NOMO-1 treated with DMSO at 0.1 percent for 48 hours (cell line): Measurements from ENCODE around the gene OCA2.
"Not testable (repeated sequence)": the region's sequence is repeated elsewhere in the genome, so short reads cannot be mapped to it uniquely, and the experiment has no call there.

Experiments
- DNase-seq: peaks from one replicate; lab custom pipeline; 2025; ENCODE audit not compliant: unreplicated experiment; lab: John Stamatoyannopoulos, UW

OCA2 gene

DNA sequence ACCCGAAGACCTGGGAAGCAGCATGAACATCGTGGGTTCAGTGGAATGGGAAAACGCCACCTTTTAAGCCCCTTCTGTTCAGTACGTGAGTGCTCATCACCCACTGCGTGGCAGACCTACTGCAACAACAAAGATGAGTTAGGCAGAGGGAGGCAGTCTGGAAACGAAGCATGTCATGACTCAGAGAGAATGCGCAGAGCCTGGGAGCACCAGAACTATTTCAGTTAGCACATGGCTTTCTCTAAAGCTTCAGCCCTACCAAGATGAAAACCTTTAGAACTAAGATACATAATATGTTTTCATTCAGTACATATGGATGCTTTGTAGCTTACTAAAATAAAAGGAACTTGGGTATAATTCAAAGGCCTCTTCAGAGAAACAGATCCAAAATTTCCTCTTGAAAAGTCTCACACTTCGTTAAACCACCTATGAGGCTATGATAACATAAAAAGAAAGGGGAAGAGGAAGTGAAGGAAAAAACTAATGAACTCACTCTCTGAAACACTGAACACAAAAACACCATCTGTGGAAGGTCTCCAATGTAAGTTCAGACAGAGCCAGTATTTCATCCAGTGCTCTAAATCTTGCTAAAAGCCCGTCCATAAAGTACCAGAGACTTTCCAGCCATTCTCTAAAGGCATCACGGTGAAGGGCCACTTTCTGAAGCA is 140.1 kb downstream of the OCA2 start:
- DNase-seq = peak; percentile 21

GRCh38 chr15:27956285-27956684 is 142.8 kb downstream of the OCA2 start:
- no peak for DNase-seq

DNA sequence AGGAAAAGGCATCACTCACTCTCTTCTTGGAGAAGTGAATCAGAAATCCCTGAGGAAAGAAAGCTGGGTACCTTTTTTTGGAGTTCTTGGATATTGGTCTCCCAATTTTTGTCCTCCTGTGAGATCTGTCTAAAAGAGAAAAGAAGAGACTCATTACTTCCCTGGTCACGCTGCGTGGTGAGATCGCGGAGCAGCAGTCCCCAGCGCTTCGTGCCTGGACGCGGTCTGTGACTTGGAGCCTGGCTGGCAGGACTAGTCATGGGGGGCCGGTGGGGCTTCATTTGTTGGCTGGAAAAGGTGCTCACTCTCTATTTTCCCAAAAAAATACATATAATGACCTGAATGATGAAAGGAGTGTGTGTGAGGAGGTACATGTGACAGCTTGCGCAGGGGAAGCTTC is 144.0 kb downstream of the OCA2 start:
- DNase-seq = no peak

DNA sequence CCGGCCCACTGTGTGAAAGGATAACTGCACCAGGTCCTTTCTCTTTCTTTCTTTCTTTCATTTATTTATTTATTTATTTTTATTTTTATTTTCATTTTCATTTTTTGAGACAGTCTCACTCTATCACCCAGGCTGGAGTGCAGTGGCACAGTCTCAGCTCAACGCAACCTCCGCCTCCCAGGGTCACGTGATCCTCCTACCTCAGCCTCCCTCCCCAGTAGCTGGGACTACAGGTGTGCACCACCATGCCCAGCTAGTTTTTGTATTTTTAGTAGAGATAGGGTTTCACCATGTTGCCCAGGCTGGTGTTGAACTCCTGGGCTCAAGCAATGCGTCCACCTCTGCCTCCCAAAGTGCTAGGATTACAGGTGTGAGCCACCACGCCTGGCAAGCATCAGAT is 146.5 kb downstream of the OCA2 start:
- DNase-seq = not testable (repeated sequence)

- DNase-seq = no peak
Measured at GRCh38 chr15:27951191-27951890, 147.8 kb downstream of the OCA2 start.

GRCh38 chr15:27949089-27949488 is 150.0 kb downstream of the OCA2 start:
- DNase-seq = no peak

DNA sequence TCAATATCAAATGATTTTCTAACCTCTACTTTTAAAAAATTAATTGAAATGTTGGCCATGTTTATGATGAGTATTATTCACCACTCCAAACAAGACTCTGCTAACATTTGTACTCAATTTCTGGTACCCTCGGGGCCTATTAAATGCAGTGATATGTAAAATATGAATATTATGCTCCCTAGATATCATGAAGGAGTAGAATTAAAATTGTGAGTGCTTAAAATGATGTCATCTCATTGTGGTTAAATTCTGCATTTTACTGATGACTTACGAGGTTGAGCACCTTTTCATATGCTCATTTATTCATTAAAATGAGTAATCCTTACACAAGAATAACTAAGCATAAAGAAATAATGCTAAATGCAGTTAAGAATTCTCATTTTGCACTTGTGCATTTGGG is 159.9 kb downstream of the OCA2 start:
- DNase-seq = no peak

- no peak for DNase-seq
Measured at GRCh38 chr15:27937851-27938250, 161.3 kb downstream of the OCA2 start.

DNA sequence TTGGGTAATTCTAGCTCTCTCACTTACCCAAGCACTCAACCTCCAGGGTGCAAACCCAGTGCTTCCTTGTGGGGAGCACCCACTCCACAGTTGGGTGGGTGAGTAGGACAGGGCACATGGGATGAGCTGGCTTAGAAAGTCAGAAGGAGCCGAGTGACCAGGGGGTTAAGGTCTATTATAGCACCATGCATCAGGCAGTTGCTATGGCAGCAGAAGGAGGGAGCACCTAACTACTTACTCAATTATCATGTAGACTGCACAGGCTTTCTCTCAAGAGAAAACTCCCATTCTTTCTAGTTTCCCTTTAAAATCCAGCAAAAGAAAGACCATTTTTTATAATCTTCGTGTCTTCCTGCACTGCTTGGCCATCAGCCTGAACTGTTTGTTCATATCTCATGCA is 163.0 kb downstream of the OCA2 start:
- DNase-seq = no peak

- no peak for DNase-seq
Measured at GRCh38 chr15:27935328-27935727, 163.8 kb downstream of the OCA2 start.

- no peak for DNase-seq
Measured at GRCh38 chr15:27934782-27935181, 164.3 kb downstream of the OCA2 start.

GRCh38 chr15:27933562-27933961 is 165.6 kb downstream of the OCA2 start:
- DNase-seq = no peak

- DNase-seq = no peak
Measured at GRCh38 chr15:27932600-27932999, 166.5 kb downstream of the OCA2 start.

GRCh38 chr15:27928386-27928785 is 170.7 kb downstream of the OCA2 start:
- DNase-seq = no peak

DNA sequence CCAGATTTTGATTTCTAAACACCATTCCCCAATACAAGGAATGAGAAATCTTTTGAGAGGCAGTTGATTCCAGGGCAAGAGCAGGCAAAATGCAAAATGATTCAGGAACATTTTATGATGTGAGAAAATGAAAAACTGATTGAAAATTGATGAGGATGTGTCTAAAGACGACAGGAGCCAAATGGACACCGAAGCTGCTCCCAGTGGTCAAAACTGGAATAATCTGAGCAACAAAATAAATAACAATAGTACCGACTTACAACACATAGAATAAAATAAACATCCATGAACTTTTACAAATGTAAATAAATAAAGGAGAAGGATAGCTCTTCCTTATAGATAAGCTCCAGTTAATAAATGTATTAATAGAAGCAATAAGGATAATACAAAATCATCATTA is 186.8 kb downstream of the OCA2 start:
- no peak for DNase-seq

DNA sequence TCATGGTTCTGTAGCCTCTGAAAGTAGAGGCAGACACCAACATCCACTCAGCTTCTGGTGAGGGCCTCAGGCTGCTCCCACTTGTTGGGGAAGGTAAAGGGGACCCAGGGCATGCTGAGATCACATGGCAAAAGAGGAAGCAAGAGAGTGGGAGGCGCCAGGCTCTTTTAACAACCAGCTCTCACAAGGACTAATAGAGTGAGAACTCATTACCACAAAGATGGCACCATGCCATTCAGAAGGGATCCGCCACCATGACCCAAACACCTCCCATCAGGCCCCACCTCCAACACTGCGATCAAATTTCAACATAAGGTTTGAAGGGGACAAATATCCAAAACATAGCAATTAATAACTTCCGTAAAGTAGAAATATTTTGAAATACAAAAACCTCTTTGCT is 192.3 kb downstream of the OCA2 start:
- no peak for DNase-seq

DNA sequence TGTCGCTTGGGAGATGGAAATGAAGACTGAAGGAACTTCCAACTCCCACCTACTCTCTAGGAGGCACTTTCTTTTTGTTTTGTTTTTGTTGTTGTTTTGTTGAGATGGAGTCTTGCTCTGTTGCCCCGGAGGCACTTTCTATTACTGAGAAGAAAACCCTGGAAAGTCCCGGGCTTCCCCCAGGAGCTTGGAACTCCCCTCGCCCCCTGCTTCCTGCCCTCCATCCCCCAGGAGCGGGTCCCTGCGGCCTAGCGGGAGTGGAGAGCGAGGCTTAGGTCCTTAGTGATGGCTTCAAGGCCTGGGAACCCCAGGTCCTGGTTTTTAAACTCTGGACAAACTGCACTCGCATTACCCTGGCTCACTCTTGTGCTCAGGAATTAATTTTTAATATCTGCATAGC is 195.7 kb downstream of the OCA2 start:
- no peak for DNase-seq

DNA sequence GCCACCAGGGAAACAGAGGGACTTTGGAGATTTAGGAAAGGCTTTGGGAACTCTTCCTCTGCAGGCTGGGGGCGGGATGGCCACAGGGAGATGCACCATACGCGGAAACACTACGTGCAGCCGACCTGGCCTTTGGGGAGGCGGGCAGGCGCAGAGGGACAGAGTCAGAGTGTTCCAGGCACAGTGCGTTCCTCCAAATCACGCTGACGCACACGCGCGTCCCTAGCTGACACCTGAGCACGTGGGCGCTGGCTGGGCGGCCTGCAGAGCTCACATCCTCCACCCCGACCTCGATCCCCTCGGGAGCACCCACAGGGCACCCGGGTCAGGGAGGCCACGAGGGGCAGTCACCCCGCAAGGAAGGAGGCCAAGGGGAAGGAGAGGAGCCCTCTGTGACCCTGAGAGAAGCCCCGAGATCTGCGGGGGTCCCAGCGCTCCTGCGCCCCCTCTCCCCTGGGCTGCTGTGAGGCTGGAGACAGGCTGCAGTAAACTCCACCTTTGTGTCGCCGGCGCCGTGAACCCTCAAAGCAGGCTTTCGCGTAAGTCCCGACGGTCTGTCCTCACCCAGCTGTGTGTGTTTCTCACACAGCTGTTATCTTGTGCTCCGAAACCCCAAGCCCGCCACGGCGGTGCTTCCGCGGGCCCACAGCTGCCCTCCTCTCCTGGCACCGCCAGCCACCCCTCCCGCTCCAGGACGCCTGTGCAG is 196.3 kb downstream of the OCA2 start:
- DNase-seq = no peak

DNA sequence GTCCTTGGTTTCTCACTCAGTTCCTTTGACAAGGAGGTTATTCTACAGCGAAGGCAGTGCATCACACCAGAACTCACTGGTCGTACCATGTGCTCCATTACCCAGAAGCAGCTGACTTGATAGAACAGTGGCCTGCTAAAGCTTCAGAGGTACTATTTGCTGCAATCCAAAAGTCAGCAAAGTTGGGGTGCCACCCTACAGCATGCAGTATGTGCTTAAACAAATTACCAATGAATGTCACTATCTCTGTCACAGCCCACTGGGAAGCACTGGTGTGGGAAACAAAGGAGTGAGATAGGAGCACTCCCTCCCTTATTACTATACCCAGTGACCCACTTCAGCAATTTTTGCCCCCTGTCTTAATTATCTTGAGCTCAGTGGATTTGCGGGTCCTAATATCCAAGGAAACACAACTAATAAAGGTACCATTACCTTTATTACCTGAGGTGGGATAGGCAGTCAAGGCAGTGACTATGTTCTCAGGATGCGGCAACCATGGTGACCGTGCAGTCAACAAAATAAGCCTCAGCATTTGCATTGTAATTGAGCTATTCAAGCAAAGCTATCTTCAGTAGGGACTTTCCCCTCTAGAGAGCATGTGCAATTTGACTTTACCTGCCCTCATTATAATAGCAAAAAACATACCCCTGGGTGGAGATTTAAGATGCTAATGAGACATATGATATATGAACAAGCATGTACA is 199.4 kb downstream of the OCA2 start:
- no peak for DNase-seq

- no peak for DNase-seq
Measured at GRCh38 chr15:27897481-27897880, 201.6 kb downstream of the OCA2 start.

DNA sequence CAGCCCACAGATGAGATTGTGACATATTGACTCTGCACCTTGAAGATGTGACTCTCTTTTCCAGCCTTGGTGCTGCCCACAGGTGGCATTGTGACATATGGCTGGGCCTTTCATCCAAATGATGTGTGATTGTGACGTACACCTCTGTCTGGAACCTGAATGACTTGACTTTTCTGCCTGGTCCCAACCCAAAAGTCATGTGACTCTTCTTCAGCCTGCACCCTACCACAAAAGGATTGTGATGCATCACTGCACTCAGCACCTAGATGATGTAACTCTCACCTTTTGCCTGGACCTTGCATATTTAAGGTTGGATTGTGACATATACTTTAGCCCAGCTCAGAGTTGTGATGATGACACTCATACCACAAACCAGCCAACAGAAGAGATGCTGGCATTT is 204.5 kb downstream of the OCA2 start:
- no peak for DNase-seq

- no peak for DNase-seq
Measured at GRCh38 chr15:27889258-27889657, 209.9 kb downstream of the OCA2 start.
